NAMALWA (cell line): Measurements from ENCODE around the gene FARP1.
"Not testable (repeated sequence)": the region's sequence is repeated elsewhere in the genome, so short reads cannot be mapped to it uniquely, and the experiment has no call there.

Experiments used
- DNase-seq: peaks from one replicate; pipeline ENCODE4 v3.0.0-alpha.2; 2015; ENCODE audit warnings: low spot score

Gene FARP1

DNA sequence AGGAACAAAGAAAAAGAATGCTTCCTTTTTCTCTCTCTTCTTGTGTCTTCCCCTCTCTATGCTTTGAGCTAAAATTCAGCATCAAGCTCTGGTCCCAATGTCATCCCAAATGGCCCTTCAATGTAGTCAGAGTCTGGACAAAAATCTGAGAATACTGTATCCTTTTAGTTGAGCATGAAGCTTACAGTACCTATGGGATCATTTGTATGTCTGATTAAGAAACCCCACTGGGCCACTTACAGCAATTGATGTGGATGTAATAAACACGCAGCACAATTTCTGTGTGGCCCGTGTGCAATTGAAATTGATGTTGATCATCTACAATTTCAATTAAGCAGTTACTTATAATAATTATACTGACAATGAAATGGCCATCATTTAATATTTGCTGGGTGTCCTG, 223.1 kb downstream of the FARP1 start:
- DNase-seq = no peak

DNA sequence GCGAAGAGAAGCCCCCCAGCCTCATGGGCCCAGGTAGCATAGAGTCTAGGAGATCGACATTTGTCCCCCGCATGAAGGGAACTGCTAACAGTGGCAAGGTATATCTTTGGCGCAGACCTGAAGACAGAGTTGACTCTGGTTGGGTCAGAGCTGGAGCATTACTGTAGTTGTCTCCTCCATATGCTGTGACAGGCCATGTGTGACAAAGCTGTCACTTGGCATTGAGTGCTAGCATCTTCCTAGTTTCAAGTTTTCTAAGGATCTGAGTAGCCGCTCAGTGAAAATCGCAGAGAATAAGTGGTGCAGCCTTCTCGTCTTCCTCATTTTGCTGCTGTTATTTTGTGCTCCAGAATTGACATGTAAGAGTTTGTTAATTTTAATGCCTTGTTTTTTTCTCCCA, 223.5 kb downstream of the FARP1 start:
- no peak for DNase-seq

DNA sequence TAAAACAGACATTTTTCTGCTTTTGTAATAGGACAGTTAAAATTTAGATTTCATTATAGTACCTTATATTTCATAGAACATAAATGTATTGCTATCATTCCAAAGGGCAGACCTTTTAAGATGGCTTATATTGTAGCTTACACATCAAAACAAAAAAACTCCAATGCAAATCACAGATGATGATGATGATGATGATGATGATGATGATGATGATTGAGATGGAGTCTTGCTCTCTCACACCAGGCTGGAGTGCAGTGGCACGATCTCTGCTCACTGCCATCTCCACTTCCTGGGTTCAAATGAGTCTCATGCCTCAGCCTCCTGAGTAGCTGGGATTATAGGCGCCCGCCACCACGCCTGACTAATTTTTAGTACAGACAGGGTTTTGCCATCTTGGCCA, 224.1 kb downstream of the FARP1 start:
- DNase-seq = no peak

DNA sequence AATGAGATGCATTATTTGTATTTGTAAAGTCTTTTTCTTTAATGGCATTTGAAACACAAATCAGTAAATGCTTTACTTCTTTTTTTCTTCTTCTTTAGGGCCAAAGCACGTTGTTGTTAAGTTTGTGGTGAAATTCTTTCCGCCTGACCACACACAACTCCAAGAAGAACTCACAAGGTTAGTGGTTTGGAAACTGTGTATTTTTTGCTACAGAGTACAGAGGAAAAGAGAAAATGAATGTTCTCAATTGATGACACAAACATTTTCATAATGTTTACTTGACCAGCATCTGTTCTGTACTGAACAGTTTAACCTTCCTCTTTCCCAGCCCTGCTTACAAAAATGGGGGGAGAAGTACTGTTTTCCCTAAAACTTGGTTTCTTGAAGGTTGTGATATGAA, 225.1 kb downstream of the FARP1 start:
- no peak for DNase-seq

DNA sequence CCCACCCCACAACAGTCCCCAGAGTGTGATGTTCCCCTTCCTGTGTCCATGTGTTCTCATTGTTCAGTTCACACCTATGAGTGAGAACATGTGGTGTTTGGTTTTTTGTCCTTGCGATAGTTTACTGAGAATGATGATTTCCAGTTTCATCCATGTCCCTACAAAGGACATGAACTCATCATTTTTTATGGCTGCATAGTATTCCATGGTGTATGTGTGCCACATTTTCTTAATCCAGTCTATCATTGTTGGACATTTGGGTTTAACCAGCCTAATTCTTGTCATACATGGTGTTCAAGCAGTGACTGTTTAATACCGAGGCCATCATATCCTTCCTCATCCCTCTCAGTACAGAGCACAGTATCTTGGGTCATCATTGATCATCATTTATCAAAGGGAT, 226.6 kb downstream of the FARP1 start:
- not testable (repeated sequence) for DNase-seq

DNA sequence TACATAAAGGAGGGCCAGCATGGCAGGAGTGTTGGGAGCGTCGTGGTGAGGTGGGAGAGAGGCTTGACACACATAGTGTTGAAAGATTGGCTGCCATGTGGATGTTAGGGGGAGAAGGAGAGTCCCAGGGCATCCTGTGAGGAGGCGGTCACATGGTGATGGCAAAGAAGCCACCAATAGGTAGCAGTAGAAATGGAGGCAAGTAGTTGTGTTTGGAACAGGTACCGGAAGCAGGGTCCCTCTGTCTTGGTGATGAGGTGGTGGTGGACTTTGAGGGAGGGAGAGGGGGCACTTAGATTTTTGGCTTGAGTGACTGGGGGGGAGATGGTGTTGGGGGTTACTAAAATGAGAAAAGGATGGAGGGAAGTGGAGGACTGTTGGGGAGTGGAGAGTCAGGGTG, 227.4 kb downstream of the FARP1 start:
- DNase-seq = no peak

DNA sequence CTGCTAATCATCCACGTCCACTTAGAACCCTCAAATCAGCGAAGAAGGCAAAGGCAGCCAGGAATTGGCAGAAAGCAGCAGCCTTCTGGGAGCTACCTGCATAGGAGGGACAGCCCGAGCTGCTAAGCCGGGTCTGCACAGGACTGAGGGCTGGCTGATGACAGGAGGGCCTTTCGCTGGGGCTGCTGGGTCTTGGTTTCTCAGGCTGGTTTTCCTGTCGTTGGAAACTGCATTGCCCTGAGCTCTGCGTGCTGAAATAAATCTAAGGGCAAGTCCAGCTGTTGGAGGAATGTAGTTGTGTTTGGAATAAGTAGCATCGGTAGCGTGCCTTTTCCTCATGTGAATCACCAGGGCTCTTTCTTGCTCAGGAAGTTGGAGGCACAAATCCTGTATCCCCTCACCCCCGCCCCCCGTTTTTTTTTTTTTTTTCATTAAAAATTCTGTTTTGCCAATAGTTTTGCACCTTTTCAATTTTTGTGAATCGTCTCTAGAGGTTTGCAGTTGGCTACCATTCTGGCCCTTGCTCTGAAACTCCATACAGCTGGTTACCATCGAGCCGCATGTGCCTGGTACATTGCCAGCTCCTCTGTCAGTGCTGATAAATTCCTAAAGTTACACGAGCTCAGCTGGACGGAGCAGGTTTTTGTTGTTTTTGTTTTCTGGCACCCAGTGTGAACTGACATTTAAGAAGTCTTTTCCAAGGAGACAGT, 228.1 kb downstream of the FARP1 start:
- no peak for DNase-seq

DNA sequence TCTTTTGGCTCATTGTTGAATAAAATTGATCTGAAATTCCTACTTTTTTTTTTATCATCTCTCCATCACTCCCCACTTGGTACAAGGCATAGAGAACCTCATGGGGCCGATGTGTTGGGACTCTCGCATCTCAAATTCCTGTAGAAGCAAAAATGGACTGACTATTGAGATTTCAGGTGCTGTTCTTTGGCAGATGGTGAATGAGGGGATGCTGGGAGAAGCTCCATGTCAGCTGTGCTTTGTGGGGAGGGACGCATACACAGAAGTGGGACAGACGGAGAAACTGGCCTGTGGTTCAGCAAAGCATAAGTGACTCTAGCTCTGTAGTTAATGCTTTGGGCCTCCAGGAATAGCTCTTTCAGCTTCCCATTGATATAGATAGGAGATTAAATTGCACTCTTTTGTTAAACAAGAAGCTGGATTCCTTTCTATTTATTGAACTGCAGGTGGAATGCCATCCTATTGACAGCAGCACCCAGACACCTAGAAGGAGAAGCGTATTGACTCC, 228.7 kb downstream of the FARP1 start:
- DNase-seq = no peak

DNA sequence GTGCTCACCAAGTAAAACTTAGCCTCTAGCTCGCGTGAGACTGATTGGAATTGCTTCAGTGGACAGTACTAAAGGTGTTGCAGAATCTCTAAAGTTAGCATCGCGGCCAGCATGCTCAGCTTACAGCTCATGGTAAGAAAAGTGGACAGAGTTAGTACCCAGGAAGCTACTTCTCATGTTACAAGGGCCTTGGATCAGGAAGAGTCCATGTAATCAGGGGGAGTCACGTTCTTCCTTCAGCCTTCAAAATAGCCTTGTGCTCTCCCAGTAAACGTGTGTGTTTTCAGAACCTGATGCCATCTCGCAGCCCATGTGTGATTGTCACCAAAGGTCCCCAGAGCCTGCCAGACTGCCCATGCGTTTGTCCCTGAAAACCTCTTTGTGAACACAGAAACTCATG, 230.0 kb downstream of the FARP1 start:
- no peak for DNase-seq

DNA sequence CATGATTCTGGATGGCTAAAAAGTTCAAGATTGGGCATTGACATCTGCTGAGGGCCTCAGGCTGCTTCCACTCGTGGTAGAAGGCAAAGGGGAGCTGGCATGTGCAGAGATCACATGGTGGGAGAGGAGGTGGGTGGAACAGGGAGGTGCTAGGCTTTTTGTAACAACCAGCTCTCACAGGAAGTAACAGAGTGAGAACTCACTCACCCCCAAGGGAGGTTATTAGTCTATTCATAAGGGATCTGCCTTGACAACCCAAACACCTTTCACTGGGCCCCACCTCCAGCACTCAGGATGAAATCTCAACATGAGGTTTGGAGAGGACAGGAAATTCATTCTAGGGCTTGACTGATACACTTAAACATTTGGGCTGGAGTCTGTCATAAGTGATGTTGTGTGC, 231.9 kb downstream of the FARP1 start:
- no peak for DNase-seq

DNA sequence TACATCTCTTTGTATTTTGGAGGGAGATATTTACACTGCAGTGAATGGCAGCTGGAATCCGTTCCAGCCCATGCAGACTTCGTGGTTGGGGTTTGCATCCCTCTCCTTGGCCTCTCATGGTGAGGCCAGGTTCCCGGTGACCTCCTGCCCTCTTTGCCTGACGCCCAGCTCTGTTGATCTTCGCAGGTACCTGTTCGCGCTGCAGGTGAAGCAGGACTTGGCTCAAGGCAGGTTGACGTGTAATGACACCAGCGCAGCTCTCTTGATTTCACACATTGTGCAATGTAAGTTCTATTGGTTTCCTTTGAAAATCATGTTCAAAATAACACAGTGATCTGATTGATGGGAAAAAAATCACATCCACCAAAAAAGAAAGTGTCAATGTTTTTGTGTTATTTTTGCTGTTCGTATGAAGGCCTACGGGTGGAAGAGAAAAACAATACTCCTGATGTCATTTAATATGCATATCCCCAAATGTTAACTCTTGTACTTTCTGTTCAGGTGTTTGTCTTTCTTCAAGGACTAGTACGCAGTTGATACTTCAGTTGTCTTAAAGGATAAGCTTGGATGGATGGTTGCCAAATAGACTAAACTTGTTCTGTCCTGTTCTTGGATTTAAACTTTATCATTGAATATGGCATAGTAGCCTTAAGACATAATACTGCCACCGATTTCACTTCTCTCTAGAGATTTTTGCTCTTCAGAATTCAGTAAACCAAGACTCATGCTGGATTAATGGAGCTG, 234.9 kb downstream of the FARP1 start:
- DNase-seq = no peak

DNA sequence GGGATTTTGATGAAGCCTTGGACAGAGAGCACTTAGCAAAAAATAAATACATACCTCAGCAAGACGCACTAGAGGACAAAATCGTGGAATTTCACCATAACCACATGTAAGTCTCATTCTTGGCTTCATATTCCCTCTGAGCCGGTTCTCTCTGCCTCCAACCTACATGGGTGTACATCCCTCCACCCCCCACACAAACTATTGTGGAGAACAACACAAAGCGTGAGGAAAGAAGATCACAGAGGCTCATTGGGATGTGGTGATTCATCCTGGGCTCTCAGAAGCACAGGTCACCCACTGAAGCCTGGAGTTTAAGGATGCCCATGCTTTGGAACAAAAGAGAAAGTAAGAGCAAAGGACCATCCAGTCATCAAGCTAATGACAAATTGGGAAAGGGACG, 241.8 kb downstream of the FARP1 start:
- DNase-seq = no peak

DNA sequence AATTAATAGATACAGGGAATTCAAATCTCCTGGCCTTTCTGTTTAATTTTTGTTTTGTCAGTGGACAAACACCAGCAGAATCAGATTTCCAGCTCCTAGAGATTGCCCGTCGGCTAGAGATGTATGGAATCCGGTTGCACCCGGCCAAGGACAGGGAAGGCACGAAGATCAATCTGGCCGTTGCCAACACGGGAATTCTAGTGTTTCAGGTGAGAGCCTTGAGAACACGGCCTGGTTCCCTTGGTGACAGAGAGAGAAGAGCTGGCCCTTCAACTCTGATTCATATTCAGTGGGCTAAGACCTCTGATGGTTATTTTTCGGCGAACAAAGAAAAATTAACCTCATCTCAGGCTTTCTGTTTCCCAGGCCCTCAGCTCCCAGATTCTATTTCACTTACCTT, 242.7 kb downstream of the FARP1 start:
- no peak for DNase-seq

DNA sequence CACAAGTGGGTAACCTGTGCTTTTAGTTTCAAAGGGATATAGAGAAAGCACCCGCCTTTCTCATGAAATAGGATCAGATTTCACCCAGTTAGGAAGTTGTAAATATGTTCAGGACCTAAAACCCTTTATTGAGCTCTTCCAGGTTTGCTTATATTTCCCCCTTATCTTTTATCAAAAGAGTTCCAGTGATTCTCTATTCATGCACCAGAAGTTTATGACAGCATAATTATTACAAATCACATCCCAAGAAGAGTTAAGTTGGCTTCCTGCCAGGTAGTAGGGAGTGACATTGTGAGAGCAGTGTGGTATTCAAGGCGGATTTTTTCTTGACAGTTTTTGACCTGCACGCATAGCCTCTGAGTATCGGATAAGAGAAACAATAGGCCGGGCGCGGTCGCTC, 243.7 kb downstream of the FARP1 start:
- no peak for DNase-seq

DNA sequence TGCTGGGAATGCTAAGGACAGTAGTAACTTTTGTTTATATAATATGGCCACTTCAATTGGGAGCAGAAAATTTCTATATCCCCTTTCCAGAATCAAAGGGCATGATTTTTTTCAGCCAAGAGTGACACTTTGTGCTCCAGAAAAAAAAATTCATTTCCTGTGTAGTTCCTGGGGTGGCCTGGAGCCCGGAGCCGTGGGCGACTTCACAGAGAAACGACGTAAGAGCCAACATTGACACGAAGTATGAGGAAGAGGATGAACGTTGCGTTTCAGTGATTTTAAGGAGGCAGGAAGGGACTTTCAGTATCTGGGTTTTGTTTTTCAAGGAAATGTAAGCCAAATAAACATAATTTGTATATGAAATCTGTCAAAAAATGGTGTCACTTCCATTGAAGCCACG, 246.4 kb downstream of the FARP1 start:
- DNase-seq = no peak

DNA sequence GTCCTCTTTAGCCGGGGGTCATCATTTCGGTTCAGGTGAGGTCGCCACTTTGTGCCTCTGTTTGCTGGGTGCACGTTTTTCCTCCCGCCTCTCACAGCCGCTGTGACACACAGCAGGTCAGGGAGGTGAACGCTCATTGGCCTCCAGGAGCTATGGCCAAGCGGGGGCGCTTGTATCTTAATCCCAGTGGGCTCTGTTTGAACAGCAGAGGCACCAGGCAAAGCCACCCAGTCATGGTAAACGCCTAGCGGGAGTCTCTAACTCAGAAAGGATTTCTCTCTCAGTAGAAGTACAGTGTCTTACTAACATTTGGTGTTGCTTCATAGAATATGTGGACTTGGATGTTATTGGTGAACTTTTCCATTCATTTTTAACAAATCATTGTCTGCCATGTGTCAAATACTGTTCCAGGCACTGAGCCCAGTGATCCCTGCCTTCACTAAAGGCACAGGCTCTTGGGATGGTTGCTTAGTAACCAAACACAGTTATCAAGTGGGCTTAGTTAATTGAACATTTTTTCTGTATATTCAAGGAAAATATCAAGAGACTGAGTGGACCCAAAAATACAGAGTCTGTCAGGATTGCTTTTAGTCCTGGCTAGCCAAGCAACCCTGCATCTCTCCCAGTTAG, 247.3 kb downstream of the FARP1 start:
- no peak for DNase-seq

DNA sequence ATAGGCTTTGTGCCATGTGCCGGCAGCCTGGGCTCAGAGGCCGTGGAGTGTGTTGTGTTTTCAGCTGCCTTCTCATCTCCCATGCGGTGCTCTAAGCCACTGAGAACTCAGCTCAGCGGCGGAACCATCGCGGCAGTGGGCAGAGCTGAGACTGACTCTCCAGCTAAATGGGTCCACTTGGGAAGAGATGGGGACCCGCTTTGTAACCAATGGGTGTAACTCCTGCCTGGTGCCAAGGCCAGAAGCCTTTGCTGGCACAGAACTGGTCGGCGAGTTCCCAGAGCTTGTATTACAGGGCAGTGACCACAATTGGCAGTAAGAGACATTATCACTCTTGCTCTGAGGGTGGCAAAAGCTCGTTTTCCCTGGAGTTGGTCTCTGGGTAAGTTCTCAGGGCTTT, 251.0 kb downstream of the FARP1 start:
- no peak for DNase-seq

DNA sequence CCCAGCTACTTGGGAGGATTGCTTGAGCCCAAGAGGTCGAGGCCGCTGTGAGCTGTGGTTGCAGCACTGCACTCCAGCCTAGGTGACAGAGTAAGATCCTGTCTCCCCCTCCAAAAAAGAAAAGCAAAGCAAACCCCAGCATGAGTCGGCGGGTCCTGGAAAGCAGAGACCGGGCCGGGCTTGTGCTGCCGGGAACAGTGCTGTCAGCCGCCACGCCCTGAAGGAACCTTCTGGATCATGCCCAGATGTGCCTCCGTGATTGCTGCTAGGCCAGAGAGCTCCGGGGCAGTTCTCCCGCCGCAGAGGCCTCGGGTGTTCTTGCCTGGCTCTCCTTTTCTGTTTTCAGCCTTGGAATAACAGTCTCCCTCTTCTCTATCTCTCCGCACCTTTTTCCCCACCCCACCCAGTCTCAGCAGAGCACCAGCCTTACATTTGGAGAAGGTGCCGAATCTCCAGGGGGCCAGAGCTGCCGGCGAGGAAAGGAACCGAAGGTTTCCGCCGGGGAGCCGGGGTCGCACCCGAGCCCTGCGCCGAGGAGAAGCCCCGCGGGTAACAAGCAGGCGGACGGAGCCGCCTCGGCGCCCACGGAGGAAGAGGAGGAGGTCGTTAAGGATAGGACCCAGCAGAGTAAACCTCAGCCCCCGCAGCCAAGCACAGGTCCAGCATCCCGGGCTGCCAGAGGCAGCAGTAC, 252.1 kb downstream of the FARP1 start:
- DNase-seq = no peak

DNA sequence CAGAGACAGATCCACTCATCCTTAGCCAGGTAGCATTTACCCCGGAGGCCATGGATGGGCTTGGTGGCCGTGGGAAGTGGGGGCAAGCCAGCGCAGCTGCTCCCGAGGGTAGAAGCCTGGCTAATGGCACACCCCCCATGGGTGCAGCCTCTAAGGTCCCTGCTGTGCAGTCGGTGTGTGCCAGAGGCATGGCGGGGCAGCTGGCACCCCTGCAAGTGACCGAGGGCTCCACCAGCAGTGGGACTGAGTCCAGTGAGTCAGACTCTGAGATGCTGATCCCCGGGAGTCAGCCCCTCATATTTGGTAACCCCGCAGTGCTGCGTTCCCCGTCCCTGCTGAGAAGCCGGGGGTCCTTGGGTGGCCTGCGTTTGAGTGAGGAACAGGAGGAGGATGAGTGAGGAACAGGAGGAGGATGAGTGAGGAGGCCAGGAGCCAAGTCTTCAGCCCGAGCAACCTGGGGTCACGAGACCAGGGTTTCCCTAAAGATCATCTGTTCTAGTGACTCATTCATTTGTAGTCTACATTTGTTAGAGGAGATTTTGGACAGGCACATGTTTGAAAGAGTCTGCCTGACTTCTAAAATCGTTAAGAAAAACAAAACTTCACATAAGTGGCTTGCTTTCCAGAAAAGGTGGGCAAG, 253.3 kb downstream of the FARP1 start:
- no peak for DNase-seq

DNA sequence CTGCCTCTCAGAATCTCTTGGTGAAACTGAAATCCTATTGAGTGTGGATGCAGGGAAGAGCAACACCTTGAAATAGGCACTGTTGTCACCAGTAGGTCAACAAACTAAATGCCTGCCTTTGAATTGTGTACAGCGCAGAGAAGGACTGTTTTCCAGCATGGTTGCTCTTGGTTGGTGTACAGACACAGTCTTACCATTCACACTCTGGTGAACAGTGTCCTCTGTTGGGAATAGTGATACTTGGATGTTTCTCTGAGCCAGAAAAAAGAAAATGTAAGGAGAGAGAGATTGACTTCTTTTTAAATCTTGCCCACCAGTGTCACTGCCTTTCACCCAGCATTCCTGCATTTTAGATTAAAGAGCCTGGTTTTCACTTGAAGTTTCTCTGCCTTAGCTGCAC, 254.3 kb downstream of the FARP1 start:
- no peak for DNase-seq

DNA sequence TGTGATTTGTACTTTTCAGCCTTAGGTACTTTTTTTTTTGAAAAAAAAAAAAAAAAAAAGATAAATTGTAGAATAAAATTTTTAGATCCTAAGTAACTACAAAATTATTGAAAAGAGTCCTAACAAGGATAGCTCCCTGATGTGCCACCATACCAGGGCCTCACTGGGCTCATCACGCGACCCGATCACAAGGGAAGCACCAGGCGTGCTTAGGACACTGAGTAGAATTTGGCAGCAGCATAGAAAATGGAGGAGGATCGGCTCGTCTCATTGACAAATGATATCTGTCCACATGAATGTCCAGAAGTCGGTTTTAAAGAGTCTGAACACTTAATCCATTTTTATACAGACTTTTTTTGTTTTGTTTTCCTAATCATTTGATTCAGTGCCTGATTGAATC, 255.0 kb downstream of the FARP1 start:
- no peak for DNase-seq

DNA sequence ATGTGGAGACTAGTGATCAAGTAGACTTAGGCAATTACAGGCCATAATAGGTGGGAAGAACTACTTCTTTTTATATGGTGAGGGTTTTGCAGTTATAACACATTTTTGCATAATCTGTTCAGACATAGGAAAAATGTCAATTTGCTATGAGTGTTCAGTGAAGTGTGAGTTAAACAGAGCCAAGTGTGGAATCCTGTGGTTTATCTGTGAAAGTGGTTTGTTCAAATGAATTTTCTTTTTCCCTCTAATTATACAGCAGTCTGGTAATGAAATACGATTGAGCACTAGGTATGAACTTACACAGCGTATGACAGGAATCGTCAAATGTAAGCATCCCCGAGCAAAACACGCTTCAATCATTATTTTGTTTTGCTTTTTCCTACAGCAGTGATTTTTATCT, 255.7 kb downstream of the FARP1 start:
- no peak for DNase-seq
